NCI-H146 treated with DMSO at 0.1 percent for 48 hours (cell line): ENCODE data around the gene NADK.
"Not testable (repeated sequence)": the region's sequence is repeated elsewhere in the genome, so short reads cannot be mapped to it uniquely, and the experiment has no call there.

Experiments
- DNase-seq: peaks from one replicate; lab custom pipeline; 2025; ENCODE audit not compliant: unreplicated experiment; lab: John Stamatoyannopoulos, UW

NADK gene

DNA sequence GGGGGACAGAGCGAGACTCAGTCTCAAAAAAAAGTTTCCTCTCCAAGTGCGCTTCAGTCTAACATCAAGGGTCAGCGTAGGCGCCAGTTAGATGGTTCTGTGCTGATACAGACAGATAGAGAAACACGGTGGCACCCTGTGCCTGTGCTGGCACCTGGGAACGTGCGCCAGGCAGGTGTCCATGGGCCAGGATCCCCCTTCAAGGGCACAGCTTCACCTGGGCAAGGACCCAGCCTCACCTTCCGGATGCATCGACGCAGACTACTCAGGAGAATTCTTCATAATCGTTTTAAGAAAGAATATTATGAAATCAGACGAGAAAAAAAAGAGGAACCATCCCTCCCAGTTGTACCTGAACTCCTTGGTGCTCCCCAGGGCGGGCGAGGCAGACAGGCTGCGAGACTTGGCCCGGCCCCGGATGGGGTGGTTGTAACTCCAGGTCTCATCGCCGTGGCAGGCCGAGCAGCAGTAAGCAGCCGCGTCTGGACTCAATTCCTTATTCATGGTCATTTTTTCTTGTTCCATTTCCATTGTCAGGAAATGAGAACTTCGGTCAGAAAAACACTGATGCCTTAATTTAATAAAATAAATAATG lies 13.3 kb downstream of the NADK start:
- no peak for DNase-seq

DNA sequence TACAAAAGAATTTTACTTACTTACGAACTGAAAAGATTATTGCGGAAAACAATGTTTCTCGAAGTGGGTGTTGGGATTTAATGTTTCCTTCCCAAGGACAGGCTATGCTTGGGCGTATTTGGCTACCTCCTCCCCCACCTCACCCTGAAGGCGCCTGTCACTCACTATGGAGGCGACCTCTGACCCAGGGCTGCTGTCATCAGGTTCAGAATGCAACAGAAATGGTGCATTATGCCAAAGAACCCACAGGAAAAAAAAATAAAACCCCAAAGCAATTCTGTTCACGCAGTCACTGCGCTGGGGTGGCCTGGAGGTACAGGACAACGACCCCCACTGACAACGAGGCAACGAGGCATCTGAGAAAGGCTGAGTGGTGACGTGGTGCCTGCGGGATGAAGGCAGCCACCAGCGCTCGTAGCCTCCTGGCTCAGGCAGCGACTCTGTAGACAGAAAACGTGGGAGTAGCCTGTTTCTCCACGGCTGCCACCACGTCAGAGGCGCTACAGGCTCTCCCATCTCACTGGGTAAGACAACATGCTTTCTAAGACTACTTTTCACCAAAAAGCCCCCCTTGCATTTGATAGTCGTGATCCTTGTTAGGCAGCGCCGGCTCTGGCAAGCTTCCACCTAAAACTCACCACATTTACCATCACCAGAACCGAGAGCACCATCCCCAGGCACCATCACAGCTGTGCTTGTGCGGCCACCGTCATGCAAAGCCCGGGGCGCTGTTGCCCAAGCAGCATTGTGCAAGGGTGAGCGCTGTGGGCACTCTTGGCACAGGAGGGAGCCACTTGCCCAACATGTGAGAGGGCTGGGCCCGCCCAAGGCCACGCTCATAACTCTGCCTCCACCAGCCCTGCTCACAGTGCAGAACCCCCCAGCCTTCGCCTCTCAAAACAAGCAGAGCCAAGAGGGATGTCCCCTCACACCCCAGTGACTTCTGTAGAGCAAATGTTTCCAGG lies 14.3 kb downstream of the NADK start:
- no peak for DNase-seq

DNA sequence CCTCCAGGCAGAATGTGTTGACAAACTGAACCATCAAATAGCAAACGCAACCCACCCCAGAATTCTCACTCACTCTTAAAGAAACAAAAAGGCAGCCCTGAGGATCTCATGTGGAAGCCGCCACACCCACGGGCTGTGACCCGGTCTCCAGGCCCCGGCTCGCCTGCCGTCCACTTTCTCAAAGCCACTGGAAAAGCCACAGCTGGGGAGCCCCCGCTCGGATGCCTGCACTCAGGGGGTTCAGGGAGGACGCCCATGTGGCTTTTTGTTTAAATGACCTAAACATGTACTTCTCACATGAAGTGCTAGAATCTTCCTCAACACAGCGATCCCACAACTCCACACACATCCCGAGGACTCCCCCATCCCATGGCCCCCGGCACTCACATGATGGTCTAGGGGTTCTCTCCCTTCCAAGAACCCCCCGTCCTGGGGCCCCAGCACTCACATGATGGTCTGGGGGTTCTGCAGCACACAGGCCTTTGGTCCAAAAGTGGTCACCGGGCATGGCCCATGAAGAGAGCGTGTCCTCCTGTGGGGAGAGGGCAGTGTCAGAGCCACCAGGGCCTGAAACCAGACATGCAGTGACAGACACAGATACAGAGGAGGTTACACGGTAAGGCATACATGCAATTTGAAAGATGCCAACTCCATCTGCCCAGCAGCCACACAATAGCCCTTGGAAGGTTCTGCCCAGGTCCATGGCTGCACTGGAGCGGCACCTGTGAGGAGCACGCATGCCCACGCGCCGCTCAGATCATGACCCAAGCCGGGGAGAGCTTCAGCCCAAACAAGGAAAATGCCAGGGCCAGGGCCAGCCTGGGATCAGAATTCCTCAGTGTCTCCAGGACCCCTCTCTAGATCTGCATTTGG lies 16.5 kb downstream of the NADK start:
- DNase-seq = no peak

DNA sequence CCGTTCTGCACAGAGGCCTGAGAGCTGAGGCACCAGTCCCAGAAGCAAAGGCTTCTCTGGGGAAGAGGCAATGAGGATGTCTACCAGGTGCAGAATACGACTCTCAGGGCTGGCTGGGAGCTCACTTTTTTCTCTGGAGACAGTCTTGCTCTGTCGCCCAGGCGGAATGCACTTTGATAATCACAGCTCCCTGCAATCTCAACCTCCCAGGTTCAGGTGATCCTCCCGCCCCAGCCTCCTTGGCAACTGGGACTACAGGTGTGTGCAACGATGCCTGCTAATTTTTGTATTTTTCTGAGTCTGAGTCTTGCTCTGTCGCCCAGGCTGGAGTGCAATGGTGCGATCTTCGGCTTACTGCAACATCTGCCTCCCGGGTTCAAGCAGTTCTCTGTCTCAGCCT lies 17.6 kb downstream of the NADK start:
- DNase-seq = no peak

DNA sequence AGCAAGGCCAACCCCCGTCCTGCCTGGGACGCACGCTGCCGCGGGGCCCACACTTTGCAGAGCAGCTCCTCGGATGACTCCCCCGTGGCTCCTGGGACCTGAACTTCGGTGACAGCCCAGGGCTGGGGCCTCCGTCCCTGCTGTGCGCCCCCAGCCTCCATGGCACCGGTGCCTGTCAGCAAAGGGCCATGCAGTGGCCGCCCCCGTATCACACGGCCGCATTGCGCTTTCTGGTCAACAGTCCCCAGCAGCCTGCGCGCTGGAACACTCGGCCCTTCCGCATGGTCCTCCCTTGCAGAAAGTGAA lies 18.0 kb downstream of the NADK start:
- no peak for DNase-seq

DNA sequence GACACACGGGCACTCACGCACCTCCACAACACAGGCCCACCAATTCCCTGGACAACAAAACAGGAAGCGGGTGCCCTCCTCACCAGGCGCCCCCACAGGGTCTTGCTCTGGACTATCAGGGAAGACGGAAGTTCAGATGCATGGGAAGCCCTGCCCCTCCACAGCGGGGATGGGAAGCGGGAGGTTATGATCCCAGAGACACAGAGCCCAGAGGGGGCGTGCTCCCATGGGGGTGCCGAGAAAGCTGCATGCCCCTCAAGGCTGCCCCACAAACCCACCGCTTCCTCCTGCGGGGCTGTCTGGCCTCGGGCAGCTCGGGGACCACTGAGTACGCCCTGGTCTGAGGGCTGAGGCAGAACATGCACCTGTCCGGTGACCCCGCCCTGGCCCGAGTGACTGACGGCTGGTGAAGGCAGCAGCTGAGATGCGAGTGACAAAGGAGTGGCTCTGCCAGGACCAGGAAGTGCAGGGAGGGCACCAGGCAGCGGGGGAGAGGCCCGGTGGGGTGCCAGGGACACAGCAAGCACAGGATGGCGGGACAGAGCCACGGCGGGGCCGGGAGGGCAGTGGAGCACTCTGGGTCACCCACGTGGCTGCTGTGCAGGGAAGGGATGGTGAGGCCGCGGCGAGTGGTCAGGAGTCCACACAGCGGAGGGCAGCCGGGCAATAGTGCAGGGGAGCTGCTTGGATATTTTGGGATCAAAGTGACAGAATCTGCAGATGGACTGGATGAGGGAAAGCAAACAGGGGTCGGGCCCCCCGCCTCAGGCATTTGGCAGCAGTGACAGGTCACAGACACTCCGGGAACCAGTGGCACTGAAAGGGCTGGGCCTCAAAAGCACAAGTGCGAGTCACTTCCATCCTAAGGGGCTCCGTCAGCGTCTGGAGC lies 18.6 kb downstream of the NADK start:
- no peak for DNase-seq

DNA sequence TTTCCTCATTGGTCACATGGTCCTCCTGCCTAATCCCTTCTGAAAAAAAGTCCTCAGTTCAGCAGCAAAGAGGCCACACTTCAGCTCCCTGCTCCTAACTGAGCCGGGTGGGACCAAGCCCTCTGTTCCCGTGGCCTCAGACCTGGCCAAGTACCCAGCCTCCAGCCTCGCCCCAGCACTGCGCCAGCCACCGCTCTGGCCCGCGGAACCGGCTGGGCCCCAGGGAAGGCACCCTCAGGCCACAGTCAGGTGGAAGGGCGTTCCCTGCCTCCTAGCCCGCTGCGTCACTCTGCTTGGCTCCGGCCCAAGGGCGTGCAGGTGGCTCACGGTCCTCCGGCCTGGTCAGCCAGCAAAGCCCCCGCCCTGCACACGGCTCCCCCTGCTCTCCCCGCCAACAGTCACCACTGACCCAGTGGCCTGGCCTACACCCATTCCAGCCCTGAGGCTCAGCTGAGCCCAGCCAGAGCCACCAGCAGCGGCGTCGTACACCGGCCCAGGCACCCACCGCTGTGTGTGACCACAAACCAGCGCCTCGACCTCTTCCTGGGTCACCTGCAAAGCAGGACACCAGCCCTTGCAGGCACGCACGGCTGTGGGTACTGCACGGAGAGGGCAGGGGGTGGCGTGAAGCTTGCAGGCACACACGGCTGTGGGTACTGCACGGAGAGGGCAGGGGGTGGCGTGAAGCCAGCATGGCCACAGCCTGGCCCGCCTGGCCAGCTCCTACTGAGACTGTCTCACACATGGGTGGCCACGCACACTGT lies 19.4 kb downstream of the NADK start:
- DNase-seq = no peak

DNA sequence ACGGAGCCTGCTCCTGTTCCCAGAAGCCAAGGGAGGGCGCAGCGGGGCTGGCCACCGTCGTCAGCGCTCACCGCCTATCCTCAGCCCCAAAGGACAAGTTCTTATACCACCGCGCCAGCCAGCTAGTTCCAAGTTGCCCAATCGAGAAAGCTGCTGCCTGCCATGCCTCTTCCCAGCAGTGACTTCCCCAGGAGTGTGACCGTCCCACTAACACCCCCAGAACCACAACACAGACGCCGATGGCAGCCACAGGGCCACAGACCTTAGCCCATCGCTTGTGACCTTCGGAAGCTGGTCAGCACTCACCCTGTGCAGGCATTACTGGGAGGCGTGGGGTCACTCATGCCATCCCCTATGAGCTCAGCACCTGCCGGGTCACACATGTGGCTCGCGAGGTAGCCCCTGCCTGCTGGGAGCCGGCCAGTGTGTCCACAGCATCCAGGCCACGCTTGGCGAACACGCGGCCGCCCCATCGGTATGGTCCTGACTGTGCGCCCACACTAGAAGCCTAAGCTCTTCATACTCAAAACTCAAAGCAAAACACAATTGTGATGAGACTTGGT lies 20.1 kb downstream of the NADK start:
- no peak for DNase-seq

DNA sequence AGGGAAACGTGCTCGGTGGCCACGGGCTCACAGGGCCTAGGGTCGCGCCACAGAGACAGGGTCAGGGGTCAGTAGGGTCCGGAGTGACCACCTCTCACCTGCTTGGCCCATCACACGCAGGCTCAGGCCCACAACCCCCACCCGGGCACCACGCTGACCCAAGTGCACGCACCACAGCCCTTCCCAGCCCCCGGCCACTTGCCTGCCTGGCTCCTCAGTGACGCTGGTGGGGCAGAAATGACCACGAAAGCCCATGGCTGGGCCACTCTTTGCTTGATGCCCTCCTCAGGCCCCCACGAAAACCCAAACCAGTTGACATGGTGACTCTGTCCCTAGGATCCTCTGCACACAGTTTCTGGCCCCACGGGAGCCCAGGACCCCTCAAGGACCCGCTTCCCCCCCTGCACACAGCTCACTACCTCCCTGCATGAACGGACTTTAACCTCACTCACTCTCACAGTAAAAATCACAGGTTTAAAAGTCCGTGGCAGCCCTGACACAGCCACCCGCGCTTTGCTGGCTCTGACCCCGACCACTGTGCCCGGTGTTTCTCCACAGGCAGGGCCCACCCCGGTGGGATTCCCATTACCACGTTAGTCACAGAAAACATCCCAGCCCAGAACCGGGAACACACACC lies 20.7 kb downstream of the NADK start:
- DNase-seq = no peak

DNA sequence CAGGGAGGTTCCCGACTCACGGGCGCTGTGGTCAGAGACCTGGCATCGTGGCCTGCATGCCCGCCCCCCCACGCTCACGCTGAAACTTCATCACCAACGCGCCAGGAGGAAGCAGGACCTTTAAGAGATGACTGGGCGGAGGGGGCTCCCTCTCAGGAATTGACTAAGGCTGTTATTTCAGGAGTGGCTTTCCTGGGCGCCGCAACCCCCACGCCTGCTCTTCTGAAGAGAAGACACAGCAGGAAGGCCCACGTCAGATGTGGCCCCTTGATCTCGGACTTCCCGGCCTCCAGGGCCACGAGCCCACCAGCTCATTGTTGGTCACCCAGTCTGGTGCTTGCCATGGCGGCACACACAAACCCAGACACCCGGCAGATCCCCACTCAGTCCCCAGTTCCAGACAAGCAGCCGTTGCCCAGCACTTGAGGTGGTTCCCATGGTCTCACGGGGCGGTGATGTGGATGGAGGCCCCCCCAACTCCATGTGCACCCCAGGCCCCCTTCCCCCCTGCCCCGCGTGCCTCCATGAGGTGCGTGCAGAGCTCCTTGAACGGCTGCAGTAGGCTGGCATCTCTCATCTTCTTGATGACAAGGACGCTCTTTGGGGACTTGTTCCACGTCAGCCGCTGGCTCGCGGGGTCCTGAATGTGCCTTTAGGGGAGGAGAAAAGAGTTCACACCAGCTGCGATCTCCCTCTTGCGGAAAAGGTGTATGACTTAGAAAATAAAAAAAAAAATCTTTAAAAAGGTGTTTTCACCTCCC lies 21.4 kb downstream of the NADK start:
- no peak for DNase-seq

DNA sequence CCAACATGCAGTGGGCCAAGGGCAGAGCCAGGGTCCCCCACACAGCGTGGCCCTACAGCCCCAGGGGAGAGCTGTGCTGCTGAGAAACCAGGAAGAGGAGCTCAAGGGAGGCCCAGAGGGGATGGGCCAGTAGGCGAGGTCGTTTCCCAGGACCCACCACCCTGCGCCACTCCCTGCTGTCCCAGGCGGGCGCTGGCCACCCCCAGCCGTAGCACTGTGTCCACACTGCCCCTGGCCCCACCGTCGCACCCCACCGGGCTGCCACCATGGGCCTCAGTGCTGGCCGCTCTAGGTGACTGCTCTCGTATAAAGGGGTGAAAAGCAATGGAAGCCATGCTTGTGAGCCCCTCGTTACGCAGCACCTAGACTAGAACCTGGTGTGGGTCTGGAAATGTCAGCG lies 22.4 kb downstream of the NADK start:
- no peak for DNase-seq

DNA sequence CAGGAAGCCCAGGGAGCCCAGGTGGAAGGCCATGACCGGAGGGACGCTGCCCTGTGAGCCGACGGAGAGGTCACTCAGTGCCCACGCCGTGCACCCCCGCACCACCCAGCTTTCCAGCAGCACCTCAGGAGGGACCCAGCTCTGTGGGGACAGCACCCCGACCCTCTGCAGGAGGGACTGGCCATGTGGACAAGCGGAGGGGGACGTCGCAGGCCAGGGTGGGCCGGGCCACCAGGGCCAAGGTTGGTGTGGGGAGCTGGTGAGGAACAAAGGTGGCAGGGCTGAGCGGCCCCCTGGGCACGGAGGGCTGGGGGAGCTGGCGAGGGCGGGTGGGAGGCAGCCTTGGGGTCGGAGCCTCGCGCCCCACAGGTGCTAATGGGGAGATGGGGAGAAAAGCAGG lies 22.8 kb downstream of the NADK start:
- no peak for DNase-seq

DNA sequence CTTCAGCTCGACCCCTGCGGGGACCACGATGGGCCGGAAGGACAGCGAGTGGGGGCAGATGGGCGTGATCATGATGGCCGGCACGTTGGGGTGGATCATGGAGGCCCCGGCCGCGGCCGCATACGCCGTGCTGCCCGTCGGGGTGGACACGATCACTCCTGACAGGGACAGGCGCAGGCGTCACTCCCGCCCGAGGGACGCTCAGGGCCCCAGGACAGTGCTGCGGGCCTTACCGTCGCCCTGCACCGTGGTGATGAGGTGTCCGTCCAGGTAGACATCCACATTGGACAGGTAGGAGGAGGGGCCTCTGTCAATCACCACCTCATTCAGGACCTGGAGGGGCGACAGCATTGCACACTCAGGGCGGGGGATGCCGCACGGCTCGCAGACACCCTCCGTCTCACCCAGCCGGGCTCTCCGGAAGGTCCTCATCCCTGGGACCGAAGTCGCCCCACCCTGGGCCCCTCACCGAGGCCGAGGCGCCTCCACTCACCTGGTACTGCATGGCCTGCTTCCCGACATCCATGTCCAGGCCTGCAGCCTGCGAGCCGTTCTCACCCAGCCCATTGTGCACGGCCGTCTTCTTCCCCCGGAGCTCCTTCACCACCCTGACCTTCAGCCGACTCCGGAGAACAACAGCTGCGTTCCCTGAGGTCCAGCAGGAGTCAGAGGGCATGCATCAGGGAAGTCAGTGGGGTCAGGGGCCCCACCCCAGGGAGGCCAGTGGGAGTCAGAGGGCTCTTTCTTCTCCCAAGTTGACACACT lies 24.0 kb downstream of the NADK start:
- DNase-seq = no peak

DNA sequence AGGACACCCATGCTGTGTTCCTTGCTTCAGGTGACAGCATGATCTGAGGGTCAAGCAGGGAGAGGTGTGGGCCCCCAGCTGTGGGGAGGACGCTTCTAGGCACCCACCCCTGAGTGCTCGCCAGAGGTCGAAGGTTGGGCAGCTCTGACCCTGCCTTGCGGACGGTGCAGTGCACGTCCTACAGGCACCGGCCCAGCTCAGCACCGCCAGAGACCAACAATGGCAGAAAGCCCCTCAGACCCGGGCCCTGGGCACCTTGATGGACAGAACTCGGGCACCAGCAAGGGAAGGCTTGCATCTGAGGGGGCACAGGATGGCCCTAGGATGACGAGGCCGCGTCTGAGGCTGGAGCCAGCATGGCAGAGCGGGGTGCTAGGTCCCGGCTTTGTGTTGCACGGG lies 24.7 kb downstream of the NADK start:
- DNase-seq = no peak

DNA sequence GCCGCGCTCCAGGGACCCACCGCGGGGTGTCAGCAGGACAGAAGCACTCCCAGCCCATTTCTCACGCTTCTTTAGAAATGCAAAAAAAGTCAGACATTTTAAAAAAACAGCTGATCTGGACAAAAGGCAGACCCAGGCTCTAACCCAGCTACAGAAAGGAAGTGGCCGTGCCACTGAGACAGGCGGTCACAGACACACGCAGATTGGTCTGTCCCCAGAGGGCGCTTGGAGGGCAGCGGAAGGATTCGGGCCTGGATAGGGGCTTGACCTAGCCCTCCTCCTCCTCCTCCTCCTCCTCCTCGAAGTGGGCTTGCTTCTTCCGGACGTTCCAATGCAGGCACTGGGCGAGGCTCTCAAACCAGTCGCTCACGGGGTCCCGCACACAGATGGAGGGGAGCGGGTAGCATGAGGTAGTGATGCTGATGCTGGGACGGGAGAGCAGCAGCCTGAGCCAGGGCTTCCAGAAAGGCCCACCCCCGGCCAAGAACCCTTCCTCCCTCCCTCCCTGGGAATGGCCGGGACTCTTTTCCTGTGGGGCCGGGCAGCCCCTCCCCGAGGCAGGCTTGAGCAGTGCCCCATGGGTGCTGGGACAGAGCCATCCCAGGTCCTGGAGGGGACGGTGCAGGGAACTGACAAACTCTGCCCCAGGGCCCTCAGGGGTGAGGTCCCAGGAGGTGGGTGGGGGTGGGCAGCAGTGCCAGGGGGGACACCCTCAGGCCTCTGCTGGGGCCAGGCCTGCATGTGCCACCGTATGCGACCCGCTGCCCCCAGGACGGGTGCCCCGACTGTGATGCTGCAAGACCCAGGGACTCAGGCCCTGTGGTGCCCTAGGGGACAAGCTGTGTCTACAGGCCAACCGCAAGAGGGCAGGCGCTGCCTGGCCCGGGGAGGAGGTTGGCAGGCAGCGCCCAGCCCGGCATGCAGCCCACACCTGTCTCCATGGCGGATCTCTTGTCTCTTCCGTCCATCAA lies 25.3 kb downstream of the NADK start:
- DNase-seq = no peak

DNA sequence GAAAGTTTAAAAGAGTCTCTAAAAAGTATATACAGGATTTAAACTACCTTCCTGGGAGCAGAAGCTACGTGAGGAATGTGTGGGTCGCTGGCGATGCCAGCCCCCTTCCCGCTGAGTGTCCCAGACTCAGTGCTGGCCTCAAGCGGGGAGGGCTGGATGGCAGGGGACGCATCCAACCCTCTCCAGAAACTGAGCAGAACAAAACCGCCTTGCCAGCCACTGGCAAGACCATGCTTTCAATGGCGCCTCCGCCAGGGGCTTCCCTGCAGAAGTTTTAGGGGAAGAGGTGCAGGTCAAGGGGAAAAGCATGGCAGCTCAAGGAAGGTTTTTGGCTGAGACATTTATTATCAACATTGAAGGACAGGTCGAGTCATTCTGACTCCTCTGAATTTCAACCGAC lies 26.1 kb downstream of the NADK start:
- no peak for DNase-seq

DNA sequence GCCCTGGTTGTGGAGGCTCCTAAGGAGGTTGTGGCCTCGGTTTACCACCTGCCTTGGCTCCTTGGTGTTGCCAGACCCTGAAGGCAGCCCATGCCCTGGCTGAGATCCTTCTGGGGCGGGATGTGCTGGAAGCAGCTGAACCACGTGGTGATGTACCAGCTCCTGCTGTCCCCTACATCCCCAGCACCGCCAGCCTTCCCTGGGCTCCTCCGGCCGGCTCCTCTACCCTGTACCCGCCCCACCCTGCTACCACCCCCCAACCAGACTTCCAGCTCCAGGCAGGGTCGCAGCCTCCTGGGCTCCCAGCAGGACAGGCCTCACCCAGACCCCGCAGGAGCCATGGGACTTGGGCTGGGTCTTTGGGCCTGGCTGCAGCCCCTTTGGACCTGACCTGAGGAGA lies 28.3 kb downstream of the NADK start:
- not testable (repeated sequence) for DNase-seq
